ENCODE data around the gene ABCA6.
"Not testable (repeated sequence)": the region's sequence is repeated elsewhere in the genome, so short reads cannot be mapped to it uniquely, and the experiment has no call there.

ABCA6 gene

GRCh38 chr17:69142175-69142802 lies 594 bp upstream of the ABCA6 start:
- DNase-seq = no peak

- no peak for DNase-seq
Measured at GRCh38 chr17:69134112-69134511, 7.6 kb downstream of the ABCA6 start.

GRCh38 chr17:69130627-69131296 lies 10.9 kb downstream of the ABCA6 start:
- DNase-seq = no peak

GRCh38 chr17:69123626-69124025 lies 18.1 kb downstream of the ABCA6 start:
- DNase-seq = no peak

GRCh38 chr17:69122065-69122464 lies 19.6 kb downstream of the ABCA6 start:
- DNase-seq = no peak

- DNase-seq = no peak
Measured at GRCh38 chr17:69117855-69118784, 23.6 kb downstream of the ABCA6 start.

- DNase-seq = no peak
Measured at GRCh38 chr17:69111794-69112193, 29.9 kb downstream of the ABCA6 start.

- no peak for DNase-seq
Measured at GRCh38 chr17:69105907-69106730, 35.6 kb downstream of the ABCA6 start.

GRCh38 chr17:69103557-69104233 lies 38.0 kb downstream of the ABCA6 start:
- no peak for DNase-seq

GRCh38 chr17:69098625-69099024 lies 43.1 kb downstream of the ABCA6 start:
- no peak for DNase-seq

GRCh38 chr17:69096541-69096940 lies 45.2 kb downstream of the ABCA6 start:
- DNase-seq = no peak

- DNase-seq = no peak
Measured at GRCh38 chr17:69093995-69094394, 47.7 kb downstream of the ABCA6 start.

GRCh38 chr17:69093279-69093789 lies 48.4 kb downstream of the ABCA6 start:
- no peak for DNase-seq

- no peak for DNase-seq
Measured at GRCh38 chr17:69090365-69090764, 51.3 kb downstream of the ABCA6 start.

GRCh38 chr17:69088643-69089200 lies 53.0 kb downstream of the ABCA6 start:
- DNase-seq = no peak

- no peak for DNase-seq
Measured at GRCh38 chr17:69086641-69087040, 55.1 kb downstream of the ABCA6 start.

- DNase-seq = no peak
Measured at GRCh38 chr17:69084911-69085310, 56.8 kb downstream of the ABCA6 start.

- no peak for DNase-seq
Measured at GRCh38 chr17:69082696-69083095, 59.0 kb downstream of the ABCA6 start.

GRCh38 chr17:69078864-69079263 lies 62.8 kb downstream of the ABCA6 start:
- no peak for DNase-seq

GRCh38 chr17:69075823-69076222 lies 65.9 kb downstream of the ABCA6 start:
- DNase-seq = no peak

GRCh38 chr17:69073392-69073791 lies 68.3 kb downstream of the ABCA6 start:
- not testable (repeated sequence) for DNase-seq
